ENCODE data around the gene DNAAF1.

The DNAAF1 gene

GRCh38 chr16:84223456-84223855 lies 78.3 kb downstream of the DNAAF1 start:
- Mint-ChIP-seq H3K36me3 (ENCODE audit: insufficient read depth) (no peaks in the 10 kb centered on the region), H3K4me1 (ENCODE audit: low read depth in 2 of 2) (no peaks in the 10 kb centered on the region), H3K27ac (no peak overlapping the region), H3K9me3 (no peaks in the 10 kb centered on the region), H3K4me3 (no peak overlapping the region), H3K27me3 (peaks cover 24 to 84% of the 10 kb centered on the region in 2 donors)
- ATAC-seq (replicated peaks) (no peak), DNase-seq (no peak)

GRCh38 chr16:84224554-84224953 lies 79.4 kb downstream of the DNAAF1 start:
- Mint-ChIP-seq H3K9me3 (no peaks in the 10 kb centered on the region), H3K4me1 (ENCODE audit: low read depth in 2 of 2) (no peaks in the 10 kb centered on the region), H3K4me3 (no peak overlapping the region), H3K36me3 (ENCODE audit: insufficient read depth) (no peaks in the 10 kb centered on the region), H3K27me3 (peaks cover 27 to 84% of the 10 kb centered on the region in 2 donors), H3K27ac (no peak overlapping the region)
- DNase-seq (no peak), ATAC-seq (replicated peaks) (no peak)

GRCh38 chr16:84225126-84225525 lies 80.0 kb downstream of the DNAAF1 start:
- H3K27me3 Mint-ChIP-seq: peaks cover 28 to 88% of the 10 kb centered on the region in 2 donors
- no peaks in the 10 kb centered on the region for H3K36me3 Mint-ChIP-seq (ENCODE audit: insufficient read depth)
- H3K4me1 Mint-ChIP-seq (ENCODE audit: low read depth in 2 of 2): no peaks in the 10 kb centered on the region
- H3K9me3 Mint-ChIP-seq: no peaks in the 10 kb centered on the region
- no peak for DNase-seq
- H3K27ac Mint-ChIP-seq: no peak overlapping the region
- no peak overlapping the region for H3K4me3 Mint-ChIP-seq
- no peak for ATAC-seq (replicated peaks)

- no peak overlapping the region for H3K27ac Mint-ChIP-seq
- H3K4me3 Mint-ChIP-seq: no peak overlapping the region
- H3K27me3 Mint-ChIP-seq: peaks cover 29 to 88% of the 10 kb centered on the region in 2 donors
- H3K36me3 Mint-ChIP-seq (ENCODE audit: insufficient read depth): no peaks in the 10 kb centered on the region
- no peak for DNase-seq
- ATAC-seq (replicated peaks): no peak
- no peaks in the 10 kb centered on the region for H3K4me1 Mint-ChIP-seq (ENCODE audit: low read depth in 2 of 2)
- H3K9me3 Mint-ChIP-seq: no peaks in the 10 kb centered on the region
Measured at GRCh38 chr16:84225571-84225970, 80.5 kb downstream of the DNAAF1 start.

- Mint-ChIP-seq H3K4me3 (no peak overlapping the region), H3K4me1 (ENCODE audit: low read depth in 2 of 2) (no peaks in the 10 kb centered on the region), H3K36me3 (ENCODE audit: insufficient read depth) (no peaks in the 10 kb centered on the region), H3K27me3 (peaks cover 33 to 88% of the 10 kb centered on the region in 2 donors), H3K9me3 (no peaks in the 10 kb centered on the region), H3K27ac (no peak overlapping the region)
- no peak for DNase-seq
- no peak for ATAC-seq (replicated peaks)
Measured at GRCh38 chr16:84226026-84226425, 80.9 kb downstream of the DNAAF1 start.

Measured in effector memory CD8-positive, alpha-beta T cell (primary cell).